C4-2B (cell line): ENCODE data around the gene FBXO36.

Experiments used
- CTCF ChIP-seq: fragments of 450-650 bp; conservative IDR thresholded peaks from 2 replicates; pipeline ENCODE4 v1.5.1; 2017; ENCODE audit warnings: mild to moderate bottlenecking
- ZFX ChIP-seq: fragments of 450-650 bp; IDR thresholded peaks from 2 replicates; pipeline ENCODE4 v1.6.1; 2017

- TF ChIP-seq CTCF (no peak), ZFX (no peak)
These were observed 20.4 kb downstream of the FBXO36 start for GRCh38 chr2:229942671-229943070.
